GM10266 (cell line): ENCODE data around the gene LDHB.

ENCODE experiments used
- DNase-seq: peaks from one replicate; pipeline ENCODE4 v3.0.0; 2012; ENCODE audit errors: extremely low spot score
- TF ChIP-seq, protein P1 (sequence below): IDR thresholded peaks from 2 replicates; pipeline ENCODE4 v1.5.1; 2012; ENCODE audit warnings: mild to moderate bottlenecking, low read depth; ENCODE audit not compliant: control insufficient read depth, insufficient read depth; ENCODE audit errors: missing control alignments

LDHB gene

DNA sequence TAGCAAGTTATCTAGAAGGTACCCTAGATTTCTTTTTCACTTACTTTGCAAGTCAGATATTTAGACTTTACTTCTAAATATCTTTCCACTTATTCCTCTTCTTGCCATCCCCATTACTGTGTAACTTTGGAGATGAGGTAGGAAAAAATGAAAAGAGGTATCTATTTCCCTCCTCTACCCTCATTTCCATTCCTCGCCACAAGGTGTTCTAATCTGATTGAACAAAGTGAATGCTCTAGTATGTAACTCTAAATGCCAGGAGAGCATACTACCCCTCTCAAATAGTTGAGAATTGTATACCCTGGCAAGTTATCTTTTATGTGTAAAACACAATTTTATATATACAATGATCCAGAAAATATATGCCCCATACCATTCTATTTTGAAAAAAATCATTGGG is 1.7 kb upstream of the LDHB start:
- TF ChIP-seq, protein P1, sequence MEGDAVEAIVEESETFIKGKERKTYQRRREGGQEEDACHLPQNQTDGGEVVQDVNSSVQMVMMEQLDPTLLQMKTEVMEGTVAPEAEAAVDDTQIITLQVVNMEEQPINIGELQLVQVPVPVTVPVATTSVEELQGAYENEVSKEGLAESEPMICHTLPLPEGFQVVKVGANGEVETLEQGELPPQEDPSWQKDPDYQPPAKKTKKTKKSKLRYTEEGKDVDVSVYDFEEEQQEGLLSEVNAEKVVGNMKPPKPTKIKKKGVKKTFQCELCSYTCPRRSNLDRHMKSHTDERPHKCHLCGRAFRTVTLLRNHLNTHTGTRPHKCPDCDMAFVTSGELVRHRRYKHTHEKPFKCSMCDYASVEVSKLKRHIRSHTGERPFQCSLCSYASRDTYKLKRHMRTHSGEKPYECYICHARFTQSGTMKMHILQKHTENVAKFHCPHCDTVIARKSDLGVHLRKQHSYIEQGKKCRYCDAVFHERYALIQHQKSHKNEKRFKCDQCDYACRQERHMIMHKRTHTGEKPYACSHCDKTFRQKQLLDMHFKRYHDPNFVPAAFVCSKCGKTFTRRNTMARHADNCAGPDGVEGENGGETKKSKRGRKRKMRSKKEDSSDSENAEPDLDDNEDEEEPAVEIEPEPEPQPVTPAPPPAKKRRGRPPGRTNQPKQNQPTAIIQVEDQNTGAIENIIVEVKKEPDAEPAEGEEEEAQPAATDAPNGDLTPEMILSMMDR = no peak
- no peak for DNase-seq

DNA sequence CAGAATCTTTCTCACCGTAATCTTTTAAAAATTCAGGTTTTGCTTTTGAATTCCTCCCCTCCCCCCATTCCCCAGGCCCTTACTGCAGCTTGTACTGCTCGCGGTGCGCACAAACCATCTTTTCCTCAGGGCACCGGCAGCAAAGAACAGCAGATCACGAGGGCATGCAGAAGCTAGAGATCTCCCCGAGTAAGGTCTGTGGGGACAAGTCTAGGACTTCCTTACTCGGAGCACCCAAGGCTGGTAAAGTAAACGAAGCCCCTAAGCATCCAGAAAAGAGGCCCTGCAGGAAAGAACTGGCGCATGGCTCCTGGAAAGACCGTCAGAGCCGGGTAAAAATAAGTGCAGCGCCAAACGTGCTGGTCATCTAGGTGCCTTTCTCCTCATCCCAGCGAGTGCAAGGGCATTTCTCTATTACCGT is 727 bp downstream of the LDHB start:
- TF ChIP-seq, protein P1 = no peak
- DNase-seq = no peak

DNA sequence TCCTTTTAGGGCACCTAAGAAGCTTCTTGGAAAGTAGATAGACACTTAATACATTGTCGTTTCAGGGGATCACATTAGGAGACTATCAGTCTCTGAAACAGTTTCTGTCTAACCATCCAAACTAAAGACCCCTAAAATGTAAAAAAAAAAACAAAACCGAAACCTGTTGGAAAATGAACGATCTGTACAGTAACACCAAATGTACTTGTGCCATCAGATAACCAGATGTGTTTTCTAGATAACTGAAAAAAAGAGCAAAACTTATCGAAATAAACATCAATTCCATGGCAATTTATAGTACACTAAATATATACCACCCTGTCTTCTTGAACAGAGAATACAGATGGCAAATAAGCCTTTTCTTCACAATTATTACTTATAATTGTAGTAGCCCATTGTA is 2.1 kb downstream of the LDHB start:
- DNase-seq = no peak
- TF ChIP-seq, protein P1 = no peak

DNA sequence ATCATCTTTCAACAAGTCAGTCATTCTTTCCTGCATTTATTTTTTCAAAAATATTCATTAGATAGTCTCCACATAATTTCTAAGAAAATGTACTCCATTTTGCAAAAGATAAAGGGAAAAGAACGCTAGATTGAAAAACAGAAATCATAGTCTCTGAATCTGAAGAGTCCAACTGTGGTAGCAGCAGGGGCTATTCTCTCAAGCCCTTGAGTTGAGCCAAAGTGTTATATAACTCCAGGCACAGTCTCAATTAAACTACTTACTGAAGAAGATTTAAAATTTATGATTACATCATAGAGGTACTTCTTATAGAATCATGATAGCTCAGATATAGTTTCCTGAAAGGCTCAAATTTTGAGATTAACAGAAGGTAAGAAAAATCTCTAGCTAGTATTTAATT is 5.8 kb downstream of the LDHB start:
- DNase-seq = no peak
- TF ChIP-seq, protein P1 = no peak

DNA sequence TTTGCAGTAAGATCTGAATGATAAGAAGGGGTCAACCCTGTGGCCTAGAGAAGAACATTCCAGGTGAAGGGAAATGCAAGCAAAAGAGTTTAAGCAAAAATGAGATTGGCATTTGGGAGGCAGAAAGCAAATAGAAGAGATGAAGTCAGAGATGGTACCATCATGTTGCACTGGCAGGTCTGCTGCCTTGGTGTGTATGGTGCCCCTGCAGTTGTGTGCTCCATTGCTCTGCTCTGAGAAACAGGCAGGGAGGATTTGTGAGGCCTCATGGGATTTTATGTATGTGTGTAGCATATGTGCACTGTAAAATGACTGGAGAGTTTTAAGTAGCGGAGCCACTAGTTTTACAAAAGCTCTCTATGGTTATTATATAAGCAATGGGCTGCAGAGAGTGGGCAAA is 6.6 kb downstream of the LDHB start:
- DNase-seq = no peak
- TF ChIP-seq, protein P1 = no peak

DNA sequence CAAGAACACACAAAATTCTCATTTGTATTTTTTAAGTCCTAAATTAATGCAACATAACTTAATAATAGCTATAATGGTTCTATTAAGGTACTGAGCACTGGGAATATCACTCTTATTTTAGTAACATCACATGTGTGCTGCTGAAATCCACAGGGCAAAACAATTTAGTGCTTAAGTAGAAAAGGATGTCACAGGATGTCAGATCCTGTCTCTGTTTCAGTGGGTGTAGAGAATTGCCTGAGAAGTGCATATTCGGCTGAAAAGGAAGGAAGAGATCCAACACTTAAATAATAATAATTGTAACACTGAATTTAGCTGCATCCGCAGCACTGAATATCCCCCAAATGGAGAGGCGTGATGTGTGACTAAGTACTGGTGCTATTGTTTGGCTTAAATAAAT is 8.6 kb downstream of the LDHB start:
- TF ChIP-seq, protein P1 = no peak
- DNase-seq = no peak

DNA sequence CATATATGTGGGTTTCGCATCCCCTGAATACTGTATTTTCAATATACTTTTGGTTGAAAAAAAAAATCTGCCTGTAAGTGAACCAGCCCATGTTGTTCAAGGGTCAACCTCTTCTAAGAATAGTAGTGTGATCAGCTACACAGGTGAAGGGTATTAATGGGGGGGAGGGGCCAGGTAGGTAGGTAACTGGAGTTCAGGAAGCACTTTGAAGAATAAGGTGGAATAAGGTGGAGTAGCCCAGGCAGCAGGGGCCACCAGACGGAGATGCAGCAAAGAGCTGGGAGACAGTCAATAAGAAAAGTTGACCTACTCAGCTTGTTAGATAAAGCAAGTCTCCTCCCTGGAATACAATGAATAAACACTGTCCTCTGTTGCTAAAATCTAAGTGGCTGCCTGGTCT is 9.3 kb downstream of the LDHB start:
- no peak for DNase-seq
- TF ChIP-seq, protein P1 = no peak
